GM12873 (cell line): ENCODE measurements around the gene CPXM2.

Experiments used
- TF ChIP-seq, protein P1 (sequence below): IDR thresholded peaks from 2 replicates; pipeline ENCODE4 v1.5.1; 2012; ENCODE audit warnings: low read depth, mild to moderate bottlenecking, moderate library complexity, low read length, control low read depth; ENCODE audit not compliant: insufficient read depth; ENCODE audit errors: missing control alignments

Gene CPXM2

GRCh38 chr10:123808286-123808685 is 83.3 kb downstream of the CPXM2 start:
- TF ChIP-seq, protein P1, sequence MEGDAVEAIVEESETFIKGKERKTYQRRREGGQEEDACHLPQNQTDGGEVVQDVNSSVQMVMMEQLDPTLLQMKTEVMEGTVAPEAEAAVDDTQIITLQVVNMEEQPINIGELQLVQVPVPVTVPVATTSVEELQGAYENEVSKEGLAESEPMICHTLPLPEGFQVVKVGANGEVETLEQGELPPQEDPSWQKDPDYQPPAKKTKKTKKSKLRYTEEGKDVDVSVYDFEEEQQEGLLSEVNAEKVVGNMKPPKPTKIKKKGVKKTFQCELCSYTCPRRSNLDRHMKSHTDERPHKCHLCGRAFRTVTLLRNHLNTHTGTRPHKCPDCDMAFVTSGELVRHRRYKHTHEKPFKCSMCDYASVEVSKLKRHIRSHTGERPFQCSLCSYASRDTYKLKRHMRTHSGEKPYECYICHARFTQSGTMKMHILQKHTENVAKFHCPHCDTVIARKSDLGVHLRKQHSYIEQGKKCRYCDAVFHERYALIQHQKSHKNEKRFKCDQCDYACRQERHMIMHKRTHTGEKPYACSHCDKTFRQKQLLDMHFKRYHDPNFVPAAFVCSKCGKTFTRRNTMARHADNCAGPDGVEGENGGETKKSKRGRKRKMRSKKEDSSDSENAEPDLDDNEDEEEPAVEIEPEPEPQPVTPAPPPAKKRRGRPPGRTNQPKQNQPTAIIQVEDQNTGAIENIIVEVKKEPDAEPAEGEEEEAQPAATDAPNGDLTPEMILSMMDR: no peak

DNA sequence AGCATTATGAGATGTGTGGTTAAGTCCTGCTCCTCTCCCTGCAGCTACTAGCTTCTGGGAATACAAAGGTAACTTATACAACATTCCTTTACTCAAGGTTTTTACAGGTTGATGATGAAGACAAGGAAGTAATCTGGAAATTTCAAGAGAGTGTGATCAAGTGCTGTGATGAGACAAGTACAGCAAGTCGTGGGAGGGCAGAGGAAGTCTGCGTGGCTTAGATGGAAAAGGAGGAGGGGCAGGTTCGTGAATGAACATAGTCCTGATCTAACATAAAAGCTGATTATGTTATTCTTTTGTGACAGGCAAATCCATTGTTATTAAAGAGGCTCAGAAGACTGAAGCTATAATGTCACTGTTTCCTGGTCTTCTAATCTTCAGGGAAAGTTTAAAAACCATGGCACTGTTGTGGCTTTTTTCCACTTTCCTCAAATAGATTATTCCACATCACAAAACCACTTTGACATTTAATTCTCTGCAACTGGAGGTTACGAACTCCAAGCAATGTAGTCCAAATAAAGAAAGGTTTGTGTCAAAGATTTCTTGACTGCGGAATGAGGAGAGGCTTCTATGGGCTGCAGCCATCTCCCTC is 84.1 kb downstream of the CPXM2 start:
- TF ChIP-seq, protein P1: no peak

- TF ChIP-seq, protein P1: no peak
Measured at GRCh38 chr10:123804716-123805115, 86.9 kb downstream of the CPXM2 start.

DNA sequence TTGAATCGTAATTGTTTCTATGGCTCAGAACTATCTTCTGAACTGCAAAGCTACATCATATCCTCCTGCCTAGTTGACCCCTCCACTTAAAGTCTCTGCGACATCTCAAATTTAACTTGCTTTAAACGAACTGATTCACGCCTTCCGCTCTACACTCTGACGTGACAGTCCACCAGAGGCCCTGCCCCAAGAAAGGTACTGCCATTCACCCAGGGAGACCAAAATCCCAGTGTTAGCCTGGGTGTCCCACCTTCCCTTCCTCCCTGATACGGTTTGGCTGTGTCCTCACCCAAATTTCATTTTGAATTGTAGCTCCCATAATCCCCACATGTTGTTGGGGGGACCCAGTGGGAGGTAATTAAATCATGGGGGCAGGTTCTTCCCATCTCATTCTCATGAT is 90.8 kb downstream of the CPXM2 start:
- TF ChIP-seq, protein P1: no peak

DNA sequence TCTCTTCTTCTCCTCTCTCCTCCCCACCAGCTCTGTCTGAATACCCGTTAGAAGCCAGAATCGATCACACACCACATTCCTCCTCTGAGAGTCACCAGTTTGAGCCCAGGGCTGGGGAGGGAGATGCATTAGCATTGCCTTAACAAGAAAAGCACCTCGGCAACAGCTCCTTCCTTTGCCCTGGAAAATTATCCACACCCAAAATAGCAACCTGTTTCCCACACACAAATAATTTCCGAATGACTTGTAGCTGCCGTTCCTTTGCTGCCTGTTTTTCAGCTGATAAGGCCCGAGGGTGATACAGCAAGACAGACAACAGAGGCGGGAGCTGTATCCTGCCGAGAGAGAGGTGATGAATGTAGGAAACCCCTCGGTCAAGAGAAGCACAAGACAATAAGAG is 91.3 kb downstream of the CPXM2 start:
- TF ChIP-seq, protein P1: no peak

GRCh38 chr10:123798856-123799255 is 92.8 kb downstream of the CPXM2 start:
- TF ChIP-seq, protein P1: no peak

GRCh38 chr10:123797813-123798212 is 93.8 kb downstream of the CPXM2 start:
- TF ChIP-seq, protein P1: no peak
